CD4-positive, alpha-beta T cell (primary cell): ENCODE results near the gene MACROD2. TPM values are rescaled to one million over a fixed set of nuclear protein-coding genes. Genes with fewer than 3 reads are reported as not detected.

ENCODE experiments used
- ATAC-seq: fragments of 200-7000 bp; cut with Tn5 transposase; one replicate; pipeline ENCODE4 v1.10.0; 2022; ENCODE audit warnings: mild to moderate bottlenecking; ENCODE audit not compliant: poor library complexity
- CTCF ChIA-PET: fragments of 350-600 bp; sonication (Branson Sonifier 250); formaldehyde crosslinking; loops from one replicate; lab custom pipeline; 2021; ENCODE audit warnings: antibody characterized with exemption, inconsistent platforms; lab: Charles Lee
- POLR2A ChIA-PET: fragments of 350-600 bp; sonication (Branson Sonifier 250); formaldehyde crosslinking; loops from one replicate; lab custom pipeline; 2021; ENCODE audit warnings: antibody characterized with exemption, inconsistent platforms; lab: Charles Lee
- DNase-seq, 14 experiments: peaks; one replicate each; pipeline ENCODE4 v3.0.0-alpha.2; 2013 to 2020; ENCODE audit warnings: mixed read lengths in 2 of 14
- H3K27ac ChIP-seq, 2 donors: one replicate each; pipeline versions ENCODE4 v1.5.1 to v1.7.0; 2013; ENCODE audit warnings: low read length in 2 of 2, low read depth in 1 of 2, mild to moderate bottlenecking in 1 of 2
- H3K27me3 ChIP-seq, 2 experiments: 1 replicate in 1 of 2; 2 replicates in 1 of 2; pipeline versions ENCODE4 v1.6.1 to v1.7.0; 2013; ENCODE audit warnings: low read length in 2 of 2, control low read depth in 1 of 2, mild to moderate bottlenecking in 1 of 2, moderate library complexity in 1 of 2; ENCODE audit not compliant: insufficient read depth in 2 of 2, control insufficient read depth in 1 of 2
- H3K36me3 ChIP-seq: one replicate; pipeline ENCODE4 v1.6.1; 2013; ENCODE audit warnings: low read length, control low read depth; ENCODE audit not compliant: insufficient read depth
- H3K4me1 ChIP-seq: one replicate; pipeline ENCODE4 v1.6.1; 2013; ENCODE audit warnings: low read length, control low read depth; ENCODE audit not compliant: insufficient read depth
- H3K4me3 ChIP-seq: one replicate; pipeline ENCODE4 v1.5.1; 2013; ENCODE audit warnings: mild to moderate bottlenecking, low read length, moderate library complexity
- H3K9me3 ChIP-seq, 2 experiments: 1 replicate in 1 of 2; 2 replicates in 1 of 2; pipeline versions ENCODE4 v1.6.1 to v1.7.0; 2013; ENCODE audit warnings: low read length in 2 of 2, mild to moderate bottlenecking in 2 of 2, control low read depth in 1 of 2, moderate library complexity in 1 of 2; ENCODE audit not compliant: control insufficient read depth in 1 of 2, insufficient read depth in 1 of 2
- H3K27ac Mint-ChIP-seq: one replicate; pipeline ENCODE4 v1.8.0; 2020; ENCODE audit warnings: mixed read lengths
- H3K27me3 Mint-ChIP-seq: one replicate; pipeline ENCODE4 v1.8.0; 2021; ENCODE audit warnings: mixed read lengths
- H3K36me3 Mint-ChIP-seq: one replicate; pipeline ENCODE4 v1.8.0; 2021; ENCODE audit warnings: low read depth, mixed read lengths
- H3K4me1 Mint-ChIP-seq: one replicate; pipeline ENCODE4 v1.8.0; 2021; ENCODE audit warnings: low read depth, mixed read lengths
- H3K4me3 Mint-ChIP-seq: one replicate; pipeline ENCODE4 v1.8.0; 2020; ENCODE audit warnings: mild to moderate bottlenecking, mixed read lengths
- H3K9me3 Mint-ChIP-seq: one replicate; pipeline ENCODE4 v1.8.0; 2020; ENCODE audit warnings: mixed read lengths
- intact Hi-C, 2 experiments: fragments of 100-400 bp; cut with DNase I in 1 of 2; cut with micrococcal nuclease in 1 of 2; formaldehyde crosslinking; loops; one replicate each; pipeline versions ENCODE4 v1.15.1 to v1.9.0; 2023 to 2025; cut with DNase I, micrococcal nuclease
- total RNA-seq, 174 experiments: library from RNA in 2 of 174; stranded (reverse) in 2 of 174; gene quantifications; one replicate each; pipeline ENCODE4 v1.2.3 and lab custom pipeline; 2021 to 2026
- TF ChIP-seq, protein P1 (sequence below): fragments of 200-600 bp; IDR thresholded peaks from one replicate; pipeline ENCODE4 v1.8.0; 2022; ENCODE audit warnings: antibody characterized with exemption, mild to moderate bottlenecking

Gene MACROD2
- total RNA-seq, 2 experiments from 2014 or later: not detected

- no peak overlapping the region for H3K4me3 Mint-ChIP-seq
- Histone ChIP-seq H3K4me3 (no peak overlapping the region), H3K36me3 (no peaks in the 10 kb centered on the region), H3K9me3 (peaks cover 0 to 25% of the 10 kb centered on the region in 2 experiments), H3K27me3 (no peaks in the 10 kb centered on the region), H3K4me1 (no peaks in the 10 kb centered on the region), H3K27ac (no peak overlapping the region)
- TF ChIP-seq, protein P1, sequence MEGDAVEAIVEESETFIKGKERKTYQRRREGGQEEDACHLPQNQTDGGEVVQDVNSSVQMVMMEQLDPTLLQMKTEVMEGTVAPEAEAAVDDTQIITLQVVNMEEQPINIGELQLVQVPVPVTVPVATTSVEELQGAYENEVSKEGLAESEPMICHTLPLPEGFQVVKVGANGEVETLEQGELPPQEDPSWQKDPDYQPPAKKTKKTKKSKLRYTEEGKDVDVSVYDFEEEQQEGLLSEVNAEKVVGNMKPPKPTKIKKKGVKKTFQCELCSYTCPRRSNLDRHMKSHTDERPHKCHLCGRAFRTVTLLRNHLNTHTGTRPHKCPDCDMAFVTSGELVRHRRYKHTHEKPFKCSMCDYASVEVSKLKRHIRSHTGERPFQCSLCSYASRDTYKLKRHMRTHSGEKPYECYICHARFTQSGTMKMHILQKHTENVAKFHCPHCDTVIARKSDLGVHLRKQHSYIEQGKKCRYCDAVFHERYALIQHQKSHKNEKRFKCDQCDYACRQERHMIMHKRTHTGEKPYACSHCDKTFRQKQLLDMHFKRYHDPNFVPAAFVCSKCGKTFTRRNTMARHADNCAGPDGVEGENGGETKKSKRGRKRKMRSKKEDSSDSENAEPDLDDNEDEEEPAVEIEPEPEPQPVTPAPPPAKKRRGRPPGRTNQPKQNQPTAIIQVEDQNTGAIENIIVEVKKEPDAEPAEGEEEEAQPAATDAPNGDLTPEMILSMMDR: no peak
- H3K27me3 Mint-ChIP-seq: no peaks in the 10 kb centered on the region
- ATAC-seq (no peak), DNase-seq (no peak)
- H3K4me1 Mint-ChIP-seq: no peaks in the 10 kb centered on the region
- no peak overlapping the region for H3K27ac Mint-ChIP-seq
- peaks cover 9% of the 10 kb centered on the region for H3K9me3 Mint-ChIP-seq
- H3K36me3 Mint-ChIP-seq: no peaks in the 10 kb centered on the region
- intact Hi-C loops: loop anchor here in 1 of 2 experiments (10.0 kb wide), 1 partner anchor 64 kb away; no protein-coding TSS in a partner anchor
- CTCF ChIA-PET: no interaction called here
- POLR2A ChIA-PET: no interaction called here
Observed at GRCh38 chr20:14470231-14470899, 475.0 kb downstream of the MACROD2 start.

- Histone ChIP-seq H3K4me1 (no peaks in the 10 kb centered on the region), H3K4me3 (no peak overlapping the region), H3K9me3 (peaks cover 0 to 25% of the 10 kb centered on the region in 2 experiments), H3K27me3 (no peaks in the 10 kb centered on the region), H3K36me3 (no peaks in the 10 kb centered on the region), H3K27ac (no peak overlapping the region)
- intact Hi-C loops: loop anchor here in 1 of 2 experiments (10.0 kb wide), 1 partner anchor 64 kb away; no protein-coding TSS in a partner anchor
- H3K27me3 Mint-ChIP-seq: no peaks in the 10 kb centered on the region
- peaks cover 9% of the 10 kb centered on the region for H3K9me3 Mint-ChIP-seq
- no peaks in the 10 kb centered on the region for H3K4me1 Mint-ChIP-seq
- TF ChIP-seq, protein P1: no peak
- DNase-seq (no peak), ATAC-seq (no peak)
- CTCF ChIA-PET: no interaction called here
- H3K27ac Mint-ChIP-seq: no peak overlapping the region
- H3K36me3 Mint-ChIP-seq: no peaks in the 10 kb centered on the region
- POLR2A ChIA-PET: no interaction called here
- no peak overlapping the region for H3K4me3 Mint-ChIP-seq
Observed at GRCh38 chr20:14470977-14471661, 475.8 kb downstream of the MACROD2 start.

GRCh38 chr20:14477125-14477524 lies 481.8 kb downstream of the MACROD2 start:
- intact Hi-C loops: loop anchor here in 1 of 2 experiments (10.0 kb wide), 1 partner anchor 58 kb away; no protein-coding TSS in a partner anchor
- no peak for ATAC-seq
- Histone ChIP-seq H3K36me3 (no peaks in the 10 kb centered on the region), H3K4me3 (no peak overlapping the region), H3K27ac (no peak overlapping the region), H3K4me1 (no peaks in the 10 kb centered on the region), H3K27me3 (no peaks in the 10 kb centered on the region), H3K9me3 (peaks cover 0 to 7% of the 10 kb centered on the region in 2 experiments)
- no peak overlapping the region for H3K4me3 Mint-ChIP-seq
- ChIA-PET CTCF (no interaction called here), POLR2A (no interaction called here)
- peaks cover 10% of the 10 kb centered on the region for H3K9me3 Mint-ChIP-seq
- H3K27ac Mint-ChIP-seq: no peak overlapping the region
- H3K27me3 Mint-ChIP-seq: no peaks in the 10 kb centered on the region
- H3K4me1 Mint-ChIP-seq: no peaks in the 10 kb centered on the region
- H3K36me3 Mint-ChIP-seq: no peaks in the 10 kb centered on the region
- TF ChIP-seq, protein P1: no peak
- DNase-seq: no peak
